ENCODE measurements around the gene PAPOLA.

- TF ChIP-seq CTCF (IDR thresholded peaks at IDR 0.05): no peak
- TF ChIP-seq POLR2A (IDR thresholded peaks at IDR 0.05): no peak
Measured at GRCh38 chr14:96516351-96516750, 14.2 kb downstream of the PAPOLA start.
